GM21825 (cell line): ENCODE measurements around the gene ZFC3H1.
A peak's percentile ranks its signal among the peaks of the same experiment; 100 is the strongest.

Source experiments
- ATAC-seq: cut with Tn5 transposase; IDR thresholded peaks from one replicate; pipeline ENCODE4 v1.9.1; 2021; ENCODE audit warnings: mild to moderate bottlenecking, moderate library complexity; ENCODE audit not compliant: unreplicated experiment

Gene ZFC3H1

DNA sequence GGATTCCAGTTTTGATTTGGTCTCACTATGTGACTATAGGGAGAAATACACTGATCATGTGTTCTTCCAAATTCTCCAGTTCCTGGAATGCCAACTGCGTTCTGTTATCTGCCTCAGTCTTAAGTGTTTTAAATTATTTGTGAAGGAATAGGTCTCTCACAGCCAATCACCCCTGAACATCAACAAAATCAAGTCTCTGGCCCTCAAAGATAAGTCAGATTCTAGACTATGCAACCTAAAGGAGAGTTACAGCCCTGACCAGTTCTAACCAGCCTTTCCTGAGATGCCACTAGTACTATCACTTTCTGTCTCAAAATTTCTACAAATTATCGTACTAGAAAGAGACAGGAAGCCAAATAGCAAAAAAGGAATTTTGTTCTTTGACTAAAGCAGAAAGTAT, 22.3 kb downstream of the ZFC3H1 start:
- no peak for ATAC-seq

DNA sequence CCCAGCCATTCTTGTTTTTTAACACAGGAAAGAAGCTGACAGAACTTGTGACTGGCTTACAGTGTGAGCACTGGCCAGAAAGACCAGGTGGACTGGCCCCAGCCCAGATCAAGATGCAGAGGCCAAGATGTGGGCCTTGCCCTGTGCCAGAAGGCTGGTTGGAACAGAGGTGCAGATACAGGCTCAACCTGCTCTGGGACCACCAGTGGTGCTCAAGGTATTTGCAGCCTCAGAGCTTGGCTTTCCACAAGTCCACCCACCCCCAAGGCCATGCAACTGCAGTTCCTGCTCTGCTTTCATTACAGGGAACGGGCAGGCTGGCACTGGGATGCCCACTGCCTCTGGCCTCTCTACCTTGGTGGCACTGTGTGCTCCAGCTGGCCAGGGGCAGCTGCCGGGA, 23.3 kb downstream of the ZFC3H1 start:
- no peak for ATAC-seq

DNA sequence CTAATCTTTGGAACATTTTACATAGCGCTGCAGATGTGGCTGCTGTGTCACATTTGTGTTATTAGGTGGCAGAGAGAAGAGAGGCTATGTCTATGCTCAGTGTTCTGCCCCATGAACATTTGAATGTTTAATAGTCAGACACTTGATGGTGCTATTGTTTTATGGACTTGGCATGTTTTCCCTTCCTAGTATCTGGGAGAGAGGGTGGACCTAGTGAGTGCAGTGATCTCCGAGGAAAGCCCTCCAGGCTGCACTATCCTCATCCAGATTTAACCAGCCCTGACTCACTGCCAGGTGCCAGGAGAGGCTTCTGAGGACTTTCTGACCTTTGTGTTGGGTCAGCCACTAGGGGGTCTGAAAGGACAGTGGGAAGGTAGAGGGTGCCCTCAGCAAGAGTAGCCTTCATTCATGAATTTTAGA, 24.3 kb downstream of the ZFC3H1 start:
- no peak for ATAC-seq

DNA sequence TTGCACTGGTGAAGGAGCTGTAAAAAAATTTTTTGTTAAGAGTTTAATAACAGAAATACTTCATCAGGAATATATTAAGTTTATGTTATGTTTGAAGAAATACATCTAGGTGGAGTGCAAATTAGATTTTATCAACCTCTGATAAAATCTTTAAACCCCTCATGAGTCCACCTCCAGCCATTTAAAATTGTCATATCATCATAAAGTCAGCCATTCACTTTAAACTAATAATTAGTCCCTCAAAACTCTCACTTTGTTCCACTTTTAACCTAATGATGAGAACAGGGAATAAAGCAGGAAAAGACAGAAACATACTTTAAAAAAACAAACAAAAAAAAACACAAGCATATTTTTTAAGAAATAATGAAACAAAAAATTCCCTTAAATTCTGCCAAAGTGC, 25.1 kb downstream of the ZFC3H1 start:
- no peak for ATAC-seq

DNA sequence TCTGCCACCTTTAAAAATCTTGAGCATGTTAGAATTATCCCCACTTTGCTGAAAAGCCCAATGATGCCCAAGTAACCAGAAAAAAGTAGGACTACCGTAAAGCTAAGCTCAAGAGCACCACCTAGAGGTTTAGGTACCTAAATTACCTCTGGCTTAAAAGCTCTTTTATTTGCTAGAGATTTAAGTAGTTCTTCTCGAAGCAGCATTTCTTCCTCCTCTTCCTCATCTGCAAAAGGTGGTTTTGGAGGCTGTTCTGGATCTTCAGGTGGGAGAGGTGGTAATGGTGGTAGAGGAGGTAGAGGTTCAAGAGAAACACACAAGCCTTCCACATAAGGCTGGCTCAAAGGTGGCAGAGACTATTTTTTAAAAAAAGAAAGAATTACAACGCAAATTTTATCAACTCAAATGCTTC, 26.9 kb downstream of the ZFC3H1 start:
- peak; percentile 49 for ATAC-seq

DNA sequence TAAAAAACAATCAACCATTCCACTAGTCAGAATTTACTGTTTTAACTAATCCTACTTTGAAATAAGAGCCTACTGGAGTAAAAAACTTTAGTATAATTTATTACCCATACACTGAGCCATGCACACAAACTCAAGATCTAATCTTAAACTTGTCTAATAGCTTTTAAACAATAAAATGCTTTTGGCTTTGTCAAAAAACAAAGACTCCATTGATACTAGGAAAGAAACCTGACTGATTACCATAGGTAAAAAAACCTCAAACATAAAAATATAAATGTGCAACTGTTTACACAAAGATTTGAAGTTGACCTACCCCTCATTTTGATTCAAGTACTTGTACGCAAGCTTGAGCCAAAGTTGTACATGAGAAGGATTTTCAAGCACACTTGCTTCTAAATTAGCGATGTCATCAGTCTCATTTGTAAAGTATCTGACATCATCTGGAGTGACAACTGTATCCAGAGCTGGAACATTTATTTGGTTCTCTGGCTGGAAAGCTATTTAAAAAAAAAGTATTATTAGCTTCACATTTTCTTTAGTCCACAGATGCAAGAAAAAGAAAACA, 36.1 kb downstream of the ZFC3H1 start:
- ATAC-seq, result no peak

DNA sequence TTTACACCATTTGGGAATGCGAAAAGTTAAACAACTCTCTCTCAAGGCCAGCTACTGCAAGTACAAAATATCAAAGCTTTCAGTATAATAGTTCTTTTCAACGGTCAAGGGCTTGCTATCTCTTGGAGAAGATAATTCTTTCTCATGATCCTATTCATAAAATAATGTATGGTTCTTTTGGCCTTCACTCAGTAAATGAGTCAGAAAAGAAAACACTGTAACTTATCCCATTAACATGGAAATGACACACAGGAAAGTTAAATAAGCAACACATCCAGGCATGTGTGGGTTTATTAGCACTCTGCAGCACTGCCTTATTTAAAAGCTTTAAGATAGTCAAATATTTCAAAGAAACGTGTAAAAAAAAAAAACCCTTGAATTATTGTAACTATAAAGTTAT, 36.9 kb downstream of the ZFC3H1 start:
- no peak for ATAC-seq

DNA sequence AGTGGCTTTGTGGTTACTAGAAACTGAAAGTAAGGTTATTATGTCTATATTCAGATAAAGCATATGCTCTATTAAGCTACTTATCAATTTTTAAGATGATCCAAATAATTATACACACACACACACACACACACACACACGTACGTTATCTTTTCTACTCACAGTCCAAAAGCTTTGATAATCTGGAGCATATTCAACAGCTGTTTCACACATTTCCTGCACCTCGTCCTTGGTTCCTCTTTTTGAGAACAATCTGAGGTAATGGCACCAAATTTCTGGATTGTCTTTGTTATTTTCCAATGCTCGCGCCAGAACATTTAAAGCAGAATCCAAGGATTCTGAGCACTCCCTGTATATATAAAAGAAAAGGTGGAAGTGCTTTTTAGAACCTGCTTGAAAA, 37.5 kb downstream of the ZFC3H1 start:
- peak; percentile 71 for ATAC-seq

DNA sequence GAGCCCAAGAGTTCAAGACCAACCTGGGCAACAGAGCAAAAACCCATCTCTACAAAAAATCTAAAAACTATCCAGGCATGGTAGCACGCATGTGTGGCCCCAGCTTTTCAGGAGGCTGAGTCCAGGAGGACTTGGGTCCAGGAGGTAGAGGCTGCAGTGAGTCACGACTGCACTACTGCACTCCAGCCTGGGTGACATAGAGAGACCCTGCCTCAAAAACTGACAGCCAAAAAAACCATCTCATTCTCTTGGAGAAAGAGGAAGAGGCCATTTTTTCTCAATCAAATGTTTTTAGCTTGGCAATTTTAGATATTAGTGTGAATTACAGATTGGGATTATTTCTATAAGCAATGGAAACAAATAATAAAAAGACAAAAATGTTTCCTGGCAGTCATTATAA, 38.2 kb downstream of the ZFC3H1 start:
- ATAC-seq, result no peak

DNA sequence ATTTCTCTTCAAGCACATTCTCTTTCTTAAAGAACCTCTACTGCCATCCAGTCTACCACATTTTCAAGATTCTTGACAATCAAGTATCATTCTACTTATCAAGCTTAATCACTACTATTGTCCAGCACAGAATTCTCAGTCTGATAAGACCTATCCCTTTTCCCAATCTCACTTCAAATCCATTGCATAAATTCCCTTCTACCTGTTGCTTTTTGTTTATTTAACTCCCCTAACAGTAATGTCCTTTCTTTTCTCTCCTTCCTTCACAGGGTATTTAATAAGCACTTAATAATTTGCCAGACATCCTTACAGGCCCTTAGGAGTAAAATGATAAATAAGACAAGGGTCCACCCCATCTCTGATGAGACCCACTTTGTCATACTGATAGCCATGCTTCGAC, 41.7 kb downstream of the ZFC3H1 start:
- no peak for ATAC-seq

DNA sequence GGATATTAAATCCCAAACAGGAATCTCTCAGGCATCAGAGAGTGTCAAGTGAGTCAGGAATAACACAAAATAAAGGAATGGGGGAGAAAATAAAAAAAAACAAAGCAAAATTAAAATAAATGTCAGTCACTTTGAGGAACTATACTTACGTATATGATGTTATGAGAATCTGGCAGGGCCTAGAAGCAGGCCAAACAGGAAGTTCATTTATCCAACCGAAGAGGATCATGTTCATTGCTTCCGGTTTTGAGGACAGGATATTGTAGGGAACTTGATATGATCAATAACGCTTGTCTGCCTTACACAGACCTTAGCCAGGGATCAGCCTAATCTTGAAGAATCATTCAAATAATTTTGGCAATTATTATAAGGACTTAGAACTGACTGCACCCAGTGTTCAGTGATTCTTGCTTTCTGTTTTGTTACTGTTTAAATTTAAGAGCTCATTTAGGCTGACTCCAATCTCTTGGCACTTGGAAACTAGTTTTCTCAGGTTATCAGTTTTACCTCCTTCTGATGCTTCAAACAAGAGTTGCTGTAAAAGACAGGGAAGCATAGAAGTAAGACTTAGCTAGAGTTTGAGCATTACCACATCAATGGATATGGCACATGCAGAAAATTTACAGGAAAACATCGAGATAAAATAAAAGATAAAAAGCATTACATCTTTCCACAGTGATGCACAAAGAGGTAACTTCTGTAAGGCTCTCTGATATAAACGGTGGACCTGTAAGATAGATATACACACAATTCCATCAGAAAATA, 53.4 kb downstream of the ZFC3H1 start:
- no peak for ATAC-seq

DNA sequence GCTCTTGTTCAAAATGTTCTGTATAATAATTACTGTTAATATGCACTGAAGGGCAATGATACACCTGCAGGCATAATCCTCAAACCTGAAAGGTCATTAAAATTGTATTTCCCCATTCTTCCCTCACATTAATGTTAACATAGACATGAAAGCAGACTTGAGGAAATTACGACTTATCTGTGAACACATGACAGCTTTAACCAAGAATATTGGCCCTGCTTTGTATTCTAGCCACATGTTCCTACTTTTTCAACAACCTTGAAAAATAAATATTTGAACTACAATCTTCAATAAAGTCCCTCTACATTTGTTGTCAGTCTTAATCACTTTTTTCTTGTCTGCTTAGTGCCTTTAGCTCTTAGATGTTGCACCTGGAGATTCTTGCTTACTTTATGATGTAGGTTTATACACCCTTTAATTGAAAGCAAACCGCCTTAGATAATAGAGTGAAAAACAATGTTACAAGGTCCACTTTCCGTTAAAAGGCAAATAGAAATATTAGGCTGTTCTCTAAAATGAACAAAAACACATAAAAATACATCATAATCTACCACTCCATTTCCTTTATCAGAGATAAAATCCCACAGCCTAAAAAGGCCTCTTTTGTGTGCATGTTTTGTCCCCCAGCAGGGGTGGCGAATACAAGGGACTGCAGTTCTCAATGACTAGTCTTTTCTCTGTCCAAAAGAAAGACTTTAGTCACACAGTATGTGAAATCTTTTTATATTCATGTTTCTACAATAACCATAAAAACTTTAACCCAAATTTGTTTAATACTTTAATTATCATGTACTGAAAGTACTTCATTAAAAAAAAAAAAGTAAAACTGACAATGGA, 55.9 kb downstream of the ZFC3H1 start:
- no peak for ATAC-seq

DNA sequence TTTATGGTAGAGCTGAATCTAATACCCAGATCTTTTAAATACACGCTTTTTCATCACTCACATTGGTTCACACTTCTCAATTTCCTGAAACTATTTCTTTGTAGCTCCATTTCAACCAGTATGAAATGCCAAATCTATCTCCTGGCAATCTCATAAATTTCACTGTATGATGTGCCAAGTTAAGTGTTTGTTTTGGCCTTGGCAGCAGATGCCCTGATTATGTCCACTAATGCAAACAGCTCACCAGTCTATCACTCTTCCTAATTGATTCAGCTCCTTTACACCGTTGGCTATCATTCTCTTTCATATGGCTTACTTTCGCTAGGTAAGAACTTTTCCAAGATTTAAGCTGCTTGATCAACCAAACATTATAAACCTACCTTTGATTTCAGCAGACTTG, 58.6 kb downstream of the ZFC3H1 start:
- ATAC-seq, result no peak

DNA sequence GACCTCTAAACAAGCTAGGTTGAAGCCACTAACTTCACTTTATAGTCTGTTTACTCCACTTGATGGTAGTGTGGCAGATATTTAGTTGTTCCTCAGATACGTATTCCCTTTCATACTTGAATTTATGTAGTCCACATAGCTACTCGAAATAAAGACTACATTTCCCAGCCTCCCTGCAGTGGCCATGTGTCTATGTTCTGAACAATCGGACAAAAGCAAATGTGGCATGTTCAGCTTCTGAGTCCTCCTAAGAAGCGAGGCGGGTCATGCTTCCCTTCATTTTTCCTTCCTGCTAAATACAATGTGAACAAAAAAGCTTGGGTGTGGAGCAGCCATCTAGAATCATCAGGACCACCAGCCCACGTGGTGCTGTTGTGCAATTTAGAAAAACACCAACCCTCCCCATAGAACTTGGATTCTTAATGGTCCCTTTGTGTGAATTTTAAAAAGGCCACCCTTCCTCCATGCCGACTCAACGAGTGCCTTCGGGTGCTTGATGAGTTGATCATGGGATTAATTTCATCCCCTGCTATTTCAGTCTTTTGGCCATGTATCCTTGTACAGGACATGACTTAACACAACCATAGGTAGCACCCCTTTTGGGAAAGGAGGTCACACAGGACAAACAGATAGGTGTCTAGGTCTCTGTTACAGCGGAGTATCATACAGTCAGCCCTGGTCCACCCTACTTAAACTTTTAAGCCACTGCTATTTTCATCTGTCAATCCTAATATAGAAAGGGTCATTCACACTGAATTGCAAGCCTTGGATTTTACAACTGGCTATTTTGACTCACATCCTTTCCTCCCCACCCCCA, 60.7 kb downstream of the ZFC3H1 start:
- no peak for ATAC-seq

DNA sequence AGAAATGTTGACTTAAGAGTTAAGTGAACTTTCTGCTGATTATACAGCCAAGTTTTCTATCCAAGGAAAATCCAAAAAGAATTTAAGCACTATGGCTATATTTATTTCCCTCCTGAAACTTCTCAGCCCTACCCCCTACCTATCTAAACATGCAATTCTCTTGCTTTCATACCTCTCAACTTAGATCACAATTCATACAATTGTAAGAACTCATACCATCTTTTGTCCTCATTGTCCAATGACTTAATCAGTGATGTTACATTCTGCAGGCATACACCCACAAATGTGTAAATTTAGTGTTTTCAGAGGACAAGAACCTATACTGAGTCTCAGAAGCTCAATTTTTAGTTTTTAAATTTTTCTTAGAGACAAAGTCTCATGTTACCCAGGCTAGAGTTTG, 62.1 kb downstream of the ZFC3H1 start:
- ATAC-seq, result no peak

DNA sequence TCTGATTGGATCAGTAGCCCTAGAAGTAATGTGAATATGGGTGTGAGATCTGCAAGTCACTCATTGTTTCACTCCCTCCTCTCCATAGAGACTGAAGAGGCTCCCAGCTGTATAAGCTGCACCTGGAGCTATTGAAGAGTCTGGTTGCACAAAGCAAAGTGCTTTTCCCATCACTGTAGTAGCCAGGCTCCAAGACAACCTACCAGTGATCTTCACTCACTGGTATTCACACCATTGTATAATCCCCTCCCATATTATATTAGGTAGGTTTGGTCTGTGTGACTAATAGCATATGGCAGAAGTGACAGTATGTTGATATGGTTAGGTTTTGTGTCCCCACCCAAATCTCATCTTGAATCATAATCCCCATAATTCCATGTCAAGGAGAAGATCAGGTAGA, 64.4 kb downstream of the ZFC3H1 start:
- ATAC-seq, result no peak

DNA sequence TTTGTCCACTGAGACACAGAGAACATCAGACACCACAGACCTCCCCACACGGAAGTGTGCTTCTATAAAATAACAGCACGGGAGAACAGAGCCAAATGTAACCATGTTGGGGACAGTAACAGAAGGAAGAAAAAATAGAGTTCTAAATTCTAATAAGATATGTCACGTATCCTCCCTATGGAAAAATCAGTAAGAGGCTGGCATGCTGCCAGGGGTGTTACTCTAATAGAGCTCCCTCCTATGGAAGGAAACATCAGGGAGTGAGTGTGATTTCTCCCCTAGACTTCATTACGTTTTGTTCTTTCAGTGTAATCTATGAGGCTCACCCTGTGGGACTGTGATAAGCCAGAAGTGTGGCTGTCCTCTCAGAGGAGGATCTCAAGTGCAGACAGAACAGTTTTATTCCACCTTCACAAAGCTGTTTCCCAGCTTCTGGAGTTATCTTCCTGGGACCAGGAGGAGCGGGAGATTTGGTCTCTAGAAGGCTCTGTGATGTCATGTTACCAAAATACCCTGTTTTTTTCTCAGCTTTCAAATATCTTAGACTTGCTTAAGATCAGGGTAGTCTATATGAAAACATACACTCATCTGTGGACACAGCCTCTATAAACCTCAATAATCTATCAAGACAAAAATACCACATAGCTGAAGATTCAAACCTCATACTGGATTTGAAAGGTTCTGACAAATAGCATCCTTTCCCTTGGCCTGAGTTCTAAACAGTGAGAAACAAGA, 69.3 kb downstream of the ZFC3H1 start:
- ATAC-seq, result no peak

DNA sequence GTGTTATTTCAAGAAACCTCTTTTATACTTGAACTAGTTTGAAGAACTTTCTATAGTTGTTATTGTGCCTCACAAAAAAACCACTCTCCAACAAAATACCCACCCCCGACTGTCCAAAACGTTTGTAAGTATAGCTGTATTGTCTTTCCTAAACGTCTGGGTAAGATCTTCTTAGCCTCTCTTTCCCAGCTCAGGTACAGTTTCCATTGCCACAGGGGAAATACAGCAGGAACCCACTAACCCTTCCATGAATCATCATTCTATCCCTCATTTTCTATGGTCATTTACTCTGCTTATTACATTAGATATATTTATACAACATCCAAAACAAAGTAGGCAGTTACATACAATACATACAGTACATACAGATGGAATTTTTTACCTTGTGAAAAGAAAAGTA, 70.8 kb downstream of the ZFC3H1 start:
- no peak for ATAC-seq

DNA sequence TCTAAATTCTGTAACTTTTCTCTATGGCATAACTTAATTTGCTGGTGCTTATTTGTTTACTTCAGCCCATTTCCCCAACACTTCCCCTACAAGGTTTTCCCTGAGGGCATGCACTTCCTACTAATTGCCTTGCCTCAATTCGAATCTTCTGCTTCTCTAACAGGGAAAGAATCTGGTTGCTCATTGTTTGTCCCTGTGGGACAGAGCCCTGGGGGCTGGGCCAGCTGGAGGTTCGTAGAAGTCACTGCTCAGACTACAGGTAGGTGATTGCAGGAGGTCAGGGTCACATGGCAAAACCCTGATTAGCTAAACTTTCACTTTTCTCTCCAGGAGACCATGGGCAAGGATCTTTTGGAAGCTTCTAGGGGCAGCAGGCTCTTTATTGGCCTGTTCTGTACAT, 72.0 kb downstream of the ZFC3H1 start:
- ATAC-seq, result no peak

DNA sequence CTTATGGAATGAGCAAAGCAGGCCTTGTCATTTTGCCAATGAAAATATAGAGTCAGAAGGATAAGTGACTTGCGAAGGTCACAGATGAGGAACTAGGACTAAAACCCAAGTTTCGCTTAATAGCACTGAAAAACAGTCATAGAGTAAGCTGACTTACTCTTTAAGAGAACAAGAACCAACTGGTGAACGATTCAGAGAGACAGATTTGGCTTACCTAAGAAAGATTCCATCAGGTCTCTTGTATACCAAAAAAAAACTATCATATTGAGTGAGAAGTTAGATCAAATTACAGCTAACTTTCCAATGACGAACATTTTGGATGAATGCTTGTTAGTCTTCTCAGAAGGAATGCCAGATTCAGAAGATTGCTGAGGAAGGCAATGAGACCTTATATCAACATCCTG, 74.2 kb downstream of the ZFC3H1 start:
- no peak for ATAC-seq

DNA sequence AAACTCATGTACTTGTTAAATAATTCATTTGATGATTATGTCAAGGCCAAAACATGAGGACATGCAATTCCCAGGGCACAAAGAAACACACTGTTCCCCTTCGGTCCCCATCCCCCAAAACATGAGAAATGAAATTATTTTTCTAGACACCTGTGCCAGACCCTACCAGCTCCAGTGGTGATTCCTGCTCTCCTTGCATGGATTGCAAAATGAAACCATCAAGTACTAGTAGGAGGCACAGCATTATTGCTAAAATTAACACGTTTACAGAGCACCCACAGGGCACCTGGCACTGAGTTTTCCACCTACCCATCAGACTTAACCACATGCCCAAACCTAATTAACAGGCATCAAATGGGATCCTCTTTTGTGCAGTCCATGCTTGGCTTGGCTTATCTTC, 76.6 kb downstream of the ZFC3H1 start:
- ATAC-seq, result no peak
